Islet of Langerhans (tissue), 1 donor: ENCODE data around the gene LRRC32.

Source experiments
- FAIRE-seq: peaks from one replicate; lab custom pipeline; 2011; peaks lifted over from hg19 to GRCh38; lab: Jason Lieb, UNC

LRRC32 gene

GRCh38 chr11:76670485-76671236 lies at the start of gene LRRC32:
LRRC32 (minus strand) TSS chr11:76670747; CDS start chr11:76665954, 4,793 bp downstream.
- no peak for FAIRE-seq

- FAIRE-seq = no peak
Observed at GRCh38 chr11:76719686-76720085, 49.1 kb upstream of the LRRC32 start.

- no peak for FAIRE-seq
Observed at GRCh38 chr11:76719281-76719680, 48.7 kb upstream of the LRRC32 start.

- FAIRE-seq = no peak
Observed at GRCh38 chr11:76717816-76718215, 47.3 kb upstream of the LRRC32 start.

- FAIRE-seq = no peak
Observed at GRCh38 chr11:76717369-76717768, 46.8 kb upstream of the LRRC32 start.

GRCh38 chr11:76716268-76716667 lies 45.7 kb upstream of the LRRC32 start:
- FAIRE-seq = no peak

- FAIRE-seq = no peak
Observed at GRCh38 chr11:76714493-76714892, 43.9 kb upstream of the LRRC32 start.

- no peak for FAIRE-seq
Observed at GRCh38 chr11:76713499-76713898, 43.0 kb upstream of the LRRC32 start.

- FAIRE-seq = no peak
Observed at GRCh38 chr11:76712125-76712524, 41.6 kb upstream of the LRRC32 start.

GRCh38 chr11:76709756-76710155 lies 39.2 kb upstream of the LRRC32 start:
- FAIRE-seq = no peak

- no peak for FAIRE-seq
Observed at GRCh38 chr11:76708972-76709660, 38.6 kb upstream of the LRRC32 start.

- no peak for FAIRE-seq
Observed at GRCh38 chr11:76707293-76707825, 36.8 kb upstream of the LRRC32 start.

- FAIRE-seq = no peak
Observed at GRCh38 chr11:76706667-76707066, 36.1 kb upstream of the LRRC32 start.

- FAIRE-seq = no peak
Observed at GRCh38 chr11:76705826-76706225, 35.3 kb upstream of the LRRC32 start.

- no peak for FAIRE-seq
Observed at GRCh38 chr11:76704171-76704948, 33.8 kb upstream of the LRRC32 start.

- no peak for FAIRE-seq
Observed at GRCh38 chr11:76703707-76704106, 33.2 kb upstream of the LRRC32 start.

GRCh38 chr11:76702336-76703128 lies 32.0 kb upstream of the LRRC32 start:
- no peak for FAIRE-seq

GRCh38 chr11:76701294-76702040 lies 30.9 kb upstream of the LRRC32 start:
- FAIRE-seq = no peak

GRCh38 chr11:76700177-76701100 lies 29.9 kb upstream of the LRRC32 start:
- FAIRE-seq = no peak

- FAIRE-seq = no peak
Observed at GRCh38 chr11:76699451-76700091, 29.0 kb upstream of the LRRC32 start.
